Subcutaneous adipose tissue (tissue), 4 donors: ENCODE results near the gene GUCY2C. TPM values are rescaled to one million over a fixed set of nuclear protein-coding genes. Genes with fewer than 3 reads are reported as not detected.

ENCODE experiments used
- total RNA-seq, 4 donors: library from RNA; depleted of rRNA; stranded (reverse); fragments of >200 nt; gene quantifications; one replicate each; pipeline ENCODE4 v1.1.0, GENCODE V29; 2016
- TF ChIP-seq, protein P1 (sequence below): fragments of 450-650 bp; IDR thresholded peaks from one replicate; pipeline ENCODE4 v1.5.1; 2016; ENCODE audit warnings: low read depth, mild to moderate bottlenecking, control low read depth, antibody characterized with exemption, moderate library complexity

The GUCY2C gene
- total RNA-seq, 4 donors from 2014 or later = 0.17 TPM; not detected in 3

DNA sequence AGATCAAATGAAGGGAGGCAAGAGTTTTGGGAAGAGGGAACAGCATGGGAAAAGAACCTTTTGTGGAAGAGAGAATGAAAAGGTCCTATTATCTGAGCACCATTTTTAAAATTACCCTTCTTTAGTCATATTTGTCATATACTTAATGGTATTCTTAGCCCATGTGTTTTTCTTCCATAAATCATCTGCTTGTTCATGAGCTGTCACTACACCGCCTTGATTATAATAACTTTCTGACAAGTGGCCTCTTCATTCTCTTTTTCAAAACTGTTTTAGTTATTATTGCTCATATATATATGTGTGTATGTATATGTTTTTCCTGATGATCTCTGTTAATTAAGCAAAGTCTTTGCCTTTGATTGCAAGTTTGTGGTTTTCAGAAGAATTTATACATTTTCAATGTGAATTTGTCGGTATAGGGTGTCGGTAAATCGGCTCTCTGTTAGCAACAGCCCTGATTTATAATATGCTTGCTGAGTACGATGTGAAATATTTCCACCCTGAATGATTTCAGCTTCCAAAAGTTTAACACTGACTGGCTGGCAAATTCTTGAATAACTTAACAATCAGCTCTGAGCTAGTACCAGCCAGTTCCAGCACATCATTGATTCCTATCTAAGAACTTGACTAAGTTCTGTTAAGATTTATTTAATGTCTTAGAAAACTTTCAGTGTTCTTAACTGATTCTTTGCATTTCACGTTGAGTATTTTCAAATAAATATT, 49.2 kb downstream of the GUCY2C start:
- TF ChIP-seq, protein P1, sequence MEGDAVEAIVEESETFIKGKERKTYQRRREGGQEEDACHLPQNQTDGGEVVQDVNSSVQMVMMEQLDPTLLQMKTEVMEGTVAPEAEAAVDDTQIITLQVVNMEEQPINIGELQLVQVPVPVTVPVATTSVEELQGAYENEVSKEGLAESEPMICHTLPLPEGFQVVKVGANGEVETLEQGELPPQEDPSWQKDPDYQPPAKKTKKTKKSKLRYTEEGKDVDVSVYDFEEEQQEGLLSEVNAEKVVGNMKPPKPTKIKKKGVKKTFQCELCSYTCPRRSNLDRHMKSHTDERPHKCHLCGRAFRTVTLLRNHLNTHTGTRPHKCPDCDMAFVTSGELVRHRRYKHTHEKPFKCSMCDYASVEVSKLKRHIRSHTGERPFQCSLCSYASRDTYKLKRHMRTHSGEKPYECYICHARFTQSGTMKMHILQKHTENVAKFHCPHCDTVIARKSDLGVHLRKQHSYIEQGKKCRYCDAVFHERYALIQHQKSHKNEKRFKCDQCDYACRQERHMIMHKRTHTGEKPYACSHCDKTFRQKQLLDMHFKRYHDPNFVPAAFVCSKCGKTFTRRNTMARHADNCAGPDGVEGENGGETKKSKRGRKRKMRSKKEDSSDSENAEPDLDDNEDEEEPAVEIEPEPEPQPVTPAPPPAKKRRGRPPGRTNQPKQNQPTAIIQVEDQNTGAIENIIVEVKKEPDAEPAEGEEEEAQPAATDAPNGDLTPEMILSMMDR = no peak

DNA sequence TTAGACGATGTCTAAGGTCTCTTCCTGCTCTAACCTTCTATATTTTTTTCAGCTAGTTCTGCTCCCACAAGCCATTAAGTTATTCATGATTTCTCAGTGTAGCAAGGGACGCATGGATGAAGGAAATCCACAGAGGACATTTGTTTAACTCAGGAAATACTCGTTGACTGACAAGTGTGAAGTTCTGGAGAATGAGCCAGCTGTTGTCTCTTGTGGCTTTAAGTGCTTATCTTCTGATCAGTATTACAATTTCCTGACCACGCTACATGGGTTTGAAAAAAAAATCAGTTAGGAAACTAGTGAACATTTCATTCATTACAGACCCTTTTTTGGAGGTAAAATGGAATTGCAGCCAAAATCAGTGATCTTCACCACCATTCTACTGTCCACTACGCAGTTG, 53.1 kb downstream of the GUCY2C start:
- TF ChIP-seq, protein P1 = no peak

DNA sequence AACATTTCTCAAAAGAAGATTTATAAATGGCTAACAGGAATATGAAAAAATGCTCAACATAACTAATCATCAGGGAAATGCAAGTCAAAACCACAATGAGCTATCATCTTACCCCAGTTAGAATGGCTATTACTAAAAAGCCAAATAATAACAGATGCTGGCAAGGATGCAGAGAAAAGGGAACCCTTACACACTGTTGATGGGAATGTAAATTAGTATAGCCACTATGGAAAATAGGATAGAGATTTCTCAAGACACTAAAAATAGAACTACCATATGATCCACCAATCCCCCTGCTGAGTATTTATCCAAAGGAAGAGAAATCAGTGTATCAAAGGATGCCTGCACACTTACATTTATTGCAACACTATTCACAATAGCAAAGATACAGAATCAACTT, 58.3 kb downstream of the GUCY2C start:
- TF ChIP-seq, protein P1 = no peak

DNA sequence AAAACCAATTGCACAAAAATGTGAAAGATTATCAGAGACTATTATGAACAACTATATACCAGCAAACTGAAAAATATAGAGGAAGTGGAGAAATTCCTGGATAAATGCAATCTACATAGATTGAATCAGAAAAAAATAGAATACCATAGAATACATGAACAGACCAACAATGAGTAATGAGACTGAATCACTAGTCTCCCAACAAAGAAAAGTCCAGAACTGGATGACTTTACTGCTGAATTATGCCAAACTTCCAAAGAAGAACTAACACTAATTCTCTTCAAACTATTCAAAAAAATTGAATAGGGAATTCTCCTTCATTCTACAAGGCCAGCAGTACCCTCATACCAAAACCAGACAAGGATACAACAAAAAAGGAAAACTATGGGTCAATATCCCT, 60.6 kb downstream of the GUCY2C start:
- TF ChIP-seq, protein P1 = no peak

DNA sequence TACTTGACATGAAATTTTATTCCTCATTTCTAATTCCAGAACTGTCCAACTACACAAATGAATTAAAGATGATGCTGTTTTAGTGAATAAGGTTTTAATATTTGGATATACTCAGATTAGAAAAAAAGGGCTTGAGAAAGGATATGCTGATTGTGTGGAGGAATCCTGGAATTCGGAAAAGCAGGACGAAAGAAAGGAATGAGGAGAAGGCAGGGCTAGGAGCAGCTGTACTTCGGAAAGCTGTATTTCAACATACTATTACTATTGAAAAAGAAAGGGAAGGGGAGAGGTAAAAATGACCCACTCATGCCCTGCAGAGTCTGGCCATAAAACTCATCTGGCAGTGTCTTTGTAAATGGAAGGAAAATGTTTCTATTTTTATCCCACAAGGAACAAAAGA, 65.6 kb downstream of the GUCY2C start:
- TF ChIP-seq, protein P1 = no peak

DNA sequence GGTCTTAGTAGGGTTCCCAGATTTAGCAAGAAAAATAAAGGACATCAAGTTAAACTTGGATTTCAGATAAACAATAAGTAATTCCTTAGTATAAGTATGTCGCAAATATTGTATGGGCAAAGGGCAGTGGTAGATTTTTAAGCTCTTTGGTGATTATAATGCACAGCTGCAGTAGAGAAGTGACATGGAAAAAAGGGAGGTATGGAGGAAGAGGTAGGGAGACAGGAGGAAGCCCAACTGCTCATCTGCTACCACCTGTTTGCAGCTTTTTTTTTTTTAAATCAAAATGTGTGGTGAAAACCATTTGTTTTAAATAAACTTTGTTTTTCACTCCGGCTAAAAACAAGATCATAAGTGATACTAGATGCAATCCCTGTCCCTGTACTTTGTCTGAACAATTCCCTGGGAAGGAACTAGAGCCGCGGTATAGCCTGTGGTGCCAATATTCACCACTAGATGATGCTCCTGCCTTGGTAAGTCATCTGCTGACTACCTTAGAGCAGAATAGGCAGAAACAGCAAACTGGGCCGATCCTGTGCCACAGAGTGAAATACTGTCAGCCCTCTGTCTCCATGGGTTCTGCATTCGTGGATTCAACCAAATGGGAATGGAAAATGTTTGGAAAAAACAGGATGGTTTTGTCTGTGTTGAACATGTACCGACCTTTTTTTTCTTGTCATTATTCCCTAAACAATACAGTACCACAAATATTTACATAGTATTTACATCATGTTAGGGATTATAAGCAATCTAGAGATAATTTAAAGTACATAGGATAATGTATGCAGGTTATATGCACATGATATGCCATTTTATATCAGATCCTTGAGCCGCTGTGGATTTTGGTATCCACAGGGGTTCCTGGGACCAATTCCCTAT, 66.3 kb downstream of the GUCY2C start:
- TF ChIP-seq, protein P1 = no peak

DNA sequence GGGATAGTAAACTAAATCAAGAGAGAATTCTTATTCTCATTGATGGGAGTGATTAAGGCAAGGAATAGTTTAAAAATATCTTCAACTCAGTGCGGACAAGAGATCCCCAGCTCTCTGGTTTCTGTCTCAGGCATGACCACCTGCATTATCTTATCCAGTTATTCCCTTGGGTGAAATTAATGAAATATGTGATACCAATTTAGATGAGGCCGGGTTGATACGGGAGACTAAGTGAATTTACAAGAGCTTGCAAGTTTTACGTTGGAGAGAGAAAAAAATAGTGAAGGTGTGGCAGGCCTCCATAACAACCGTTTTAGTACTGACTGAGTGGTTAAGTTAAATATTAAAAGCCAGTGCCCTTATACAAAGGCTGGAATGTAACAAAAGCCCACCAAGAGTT, 67.6 kb downstream of the GUCY2C start:
- TF ChIP-seq, protein P1 = no peak
